PC-9 (cell line): ENCODE results near the gene ZBTB48. TPM values are rescaled to one million over a fixed set of nuclear protein-coding genes. Genes with fewer than 3 reads are reported as not detected.
A peak's percentile ranks its signal among the peaks of the same experiment; 100 is the strongest.

Experiments
- BruUV-seq: library from RNA; stranded (reverse); fragments of 400-500 nt; replicated peaks from 2 replicates; lab custom pipeline; 2021; lab: Mats Ljungman, UMichigan
- CTCF ChIA-PET: fragments of 300-600 bp; sonication (Branson Sonifier 250); formaldehyde crosslinking; loops from one replicate; lab custom pipeline; 2022; ENCODE audit warnings: antibody characterized with exemption; lab: Charles Lee
- POLR2A ChIA-PET: fragments of 300-600 bp; sonication (Branson Sonifier 250); formaldehyde crosslinking; loops from one replicate; lab custom pipeline; 2022; ENCODE audit warnings: antibody characterized with exemption; ENCODE audit not compliant: unreplicated experiment; lab: Charles Lee
- DNase-seq, 2 experiments: peaks; one replicate each; pipeline versions ENCODE4 v3.0.0 to v3.0.0-alpha.2; 2015 to 2022; ENCODE audit warnings: mixed read lengths in 1 of 2
- H2AFZ ChIP-seq: fragments of 200-600 bp; sonication (generic); 2 replicates; pipeline ENCODE4 v1.8.1; 2017; ENCODE audit warnings: antibody characterized with exemption
- H3F3A ChIP-seq: fragments of 200-600 bp; sonication (generic); 2 replicates; pipeline ENCODE4 v1.8.1; 2017; ENCODE audit warnings: antibody characterized with exemption, mild to moderate bottlenecking, low read depth; ENCODE audit not compliant: insufficient read depth
- H3K27ac ChIP-seq: fragments of 200-600 bp; sonication (generic); 2 replicates; pipeline ENCODE4 v1.6.1; 2016; ENCODE audit warnings: mixed run types
- H3K27me3 ChIP-seq: fragments of 200-600 bp; sonication (generic); 2 replicates; pipeline ENCODE4 v1.6.1; 2016; ENCODE audit warnings: low read depth, mixed run types; ENCODE audit not compliant: insufficient read depth
- H3K36me3 ChIP-seq: fragments of 200-600 bp; sonication (generic); 2 replicates; pipeline ENCODE4 v1.6.1; 2016; ENCODE audit warnings: low read depth, mixed run types
- H3K4me1 ChIP-seq: fragments of 200-600 bp; sonication (generic); replicated peaks from 2 replicates; pipeline ENCODE4 v1.6.1; 2016; ENCODE audit warnings: mixed run types; ENCODE audit not compliant: insufficient read depth
- H3K4me2 ChIP-seq: fragments of 200-600 bp; sonication (generic); 2 replicates; pipeline ENCODE4 v1.6.1; 2017; ENCODE audit warnings: mixed run types
- H3K4me3 ChIP-seq: fragments of 200-600 bp; sonication (generic); 2 replicates; pipeline ENCODE4 v1.6.1; 2016; ENCODE audit warnings: mixed run types
- H3K79me2 ChIP-seq: fragments of 200-600 bp; sonication (generic); 2 replicates; pipeline ENCODE4 v1.6.1; 2017; ENCODE audit warnings: low read depth, mixed run types
- H3K9me2 ChIP-seq: fragments of 200-600 bp; sonication (generic); 2 replicates; pipeline ENCODE4 v1.8.1; 2017; ENCODE audit warnings: mild to moderate bottlenecking; ENCODE audit not compliant: insufficient read depth
- H3K9me3 ChIP-seq: fragments of 200-600 bp; sonication (generic); 2 replicates; pipeline ENCODE4 v1.8.1; 2016; ENCODE audit warnings: low read depth; ENCODE audit not compliant: insufficient read depth
- H4K20me1 ChIP-seq: fragments of 200-600 bp; sonication (generic); 2 replicates; pipeline ENCODE4 v1.8.1; 2017; ENCODE audit not compliant: insufficient read depth
- CTCF ChIP-seq: fragments of 200-600 bp; sonication (generic); conservative IDR thresholded peaks from 2 replicates; pipeline ENCODE4 v1.6.1; 2017; ENCODE audit warnings: mixed run types, antibody characterized with exemption, mild to moderate bottlenecking, moderate library complexity
- EZH2 ChIP-seq: fragments of 200-600 bp; sonication (generic); IDR thresholded peaks from 2 replicates; pipeline ENCODE4 v1.8.0; 2017; ENCODE audit warnings: antibody characterized with exemption, low read depth
- intact Hi-C: fragments of 100-400 bp; cut with micrococcal nuclease; formaldehyde crosslinking; loops from one replicate; pipeline ENCODE4 v1.10.0; 2022; ENCODE audit not compliant: unreplicated experiment
- total RNA-seq: library from RNA; stranded (reverse); gene quantifications from 2 replicates; pipeline ENCODE4 v1.2.3, GENCODE V29; 2021

The ZBTB48 gene
- total RNA-seq, 1 experiment from 2014 or later = 17.2 TPM

- TF ChIP-seq CTCF = no peak
- TF ChIP-seq EZH2 = no peak
- no peak overlapping the region for H3K27ac ChIP-seq
- POLR2A ChIA-PET = no interaction called here
- no peak overlapping the region for H3K4me3 ChIP-seq
- no peaks in the 10 kb centered on the region for H3K79me2 ChIP-seq
- no peak overlapping the region for H2AFZ ChIP-seq
- H3K9me2 ChIP-seq = no peaks in the 10 kb centered on the region
- no peaks in the 10 kb centered on the region for H3K4me1 ChIP-seq
- H3F3A ChIP-seq = no peaks in the 10 kb centered on the region
- H3K27me3 ChIP-seq = no peaks in the 10 kb centered on the region
- H3K9me3 ChIP-seq = no peaks in the 10 kb centered on the region
- intact Hi-C loops = no loop called here
- no peak overlapping the region for H3K4me2 ChIP-seq
- DNase-seq = no peak
- CTCF ChIA-PET = no interaction called here
- peaks cover 3% of the 10 kb centered on the region; the same call in 1 of the 2 replicates for H4K20me1 ChIP-seq
- no TSS peak for BruUV-seq
- no peaks in the 10 kb centered on the region for H3K36me3 ChIP-seq
Measured at GRCh38 chr1:6546326-6546725, 33.5 kb upstream of the ZBTB48 start.

GRCh38 chr1:6547301-6547700 lies 32.5 kb upstream of the ZBTB48 start:
- no peaks in the 10 kb centered on the region for H3K36me3 ChIP-seq
- no peaks in the 10 kb centered on the region for H3K27me3 ChIP-seq
- TF ChIP-seq CTCF = no peak
- TF ChIP-seq EZH2 = no peak
- ChIA-PET POLR2A (interaction anchor here (0.6 kb wide), 1 partner anchor 26 kb away, joined by 4 read pairs; no protein-coding TSS in a partner anchor), CTCF (interaction anchor here (0.6 kb wide), 1 partner anchor 92 kb away, joined by 5 read pairs; no protein-coding TSS in a partner anchor)
- no peaks in the 10 kb centered on the region for H3K4me1 ChIP-seq
- H3K9me2 ChIP-seq = no peaks in the 10 kb centered on the region
- no peak overlapping the region for H2AFZ ChIP-seq
- no peaks in the 10 kb centered on the region for H3F3A ChIP-seq
- no peak overlapping the region for H3K27ac ChIP-seq
- H3K4me3 ChIP-seq = no peak overlapping the region
- H4K20me1 ChIP-seq = peaks cover 3% of the 10 kb centered on the region; the same call in 1 of the 2 replicates
- intact Hi-C loops = no loop called here
- H3K4me2 ChIP-seq = no peak overlapping the region
- BruUV-seq = no TSS peak
- DNase-seq = no peak
- H3K79me2 ChIP-seq = no peaks in the 10 kb centered on the region
- H3K9me3 ChIP-seq = no peaks in the 10 kb centered on the region

- no peaks in the 10 kb centered on the region for H3K9me2 ChIP-seq
- intact Hi-C loops = loop anchor here (1.0 to 2.0 kb wide), 2 partner anchors 47 to 71 kb away; partner anchors contain the start of gene THAP3
- H2AFZ ChIP-seq = peak within 1 kb of the TSS; percentile 79
- H3F3A ChIP-seq = no peaks in the 10 kb centered on the region
- peaks cover 8% of the 10 kb centered on the region; the same call in 1 of the 2 replicates for H3K4me1 ChIP-seq
- peaks cover 18% of the 10 kb centered on the region for H3K79me2 ChIP-seq
- ChIA-PET POLR2A (no interaction called here), CTCF (interaction anchor here (0.6 to 0.7 kb wide), 5 partner anchors 27 to 410 kb away, joined by 3 to 8 read pairs (median 3); partner anchors contain the start of gene PHF13)
- DNase-seq = peak; percentile 68 to 91
- BruUV-seq = no TSS peak
- H3K4me3 ChIP-seq = peak within 1 kb of the TSS; percentile 70
- no peaks in the 10 kb centered on the region for H3K27me3 ChIP-seq
- H3K27ac ChIP-seq = no peak within 1 kb of the TSS
- peak within 1 kb of the TSS; percentile 82 for H3K4me2 ChIP-seq
- no peaks in the 10 kb centered on the region for H3K36me3 ChIP-seq
- no peak for TF ChIP-seq EZH2
- TF ChIP-seq CTCF = peak; percentile 86
- no peaks in the 10 kb centered on the region for H3K9me3 ChIP-seq
- H4K20me1 ChIP-seq = peaks cover 8% of the 10 kb centered on the region
Measured at GRCh38 chr1:6554031-6554906, 25.5 kb upstream of the ZBTB48 start, which contains the start of gene NOL9. Gene NOL9 (minus strand): TSS chr1:6554513. CDS start chr1:6554502, 11 bp downstream.
